HG03045 (cell line): ENCODE results near the gene PITX2.
"Not testable (repeated sequence)": the region's sequence is repeated elsewhere in the genome, so short reads cannot be mapped to it uniquely, and the experiment has no call there.

Experiments used
- ATAC-seq: cut with Tn5 transposase; IDR thresholded peaks from one replicate; pipeline ENCODE4 v1.9.1; 2021; ENCODE audit warnings: mild to moderate bottlenecking, moderate library complexity; ENCODE audit not compliant: unreplicated experiment

Gene PITX2

GRCh38 chr4:110613745-110614144 lies 9.1 kb downstream of the PITX2 start:
- no peak for ATAC-seq

DNA sequence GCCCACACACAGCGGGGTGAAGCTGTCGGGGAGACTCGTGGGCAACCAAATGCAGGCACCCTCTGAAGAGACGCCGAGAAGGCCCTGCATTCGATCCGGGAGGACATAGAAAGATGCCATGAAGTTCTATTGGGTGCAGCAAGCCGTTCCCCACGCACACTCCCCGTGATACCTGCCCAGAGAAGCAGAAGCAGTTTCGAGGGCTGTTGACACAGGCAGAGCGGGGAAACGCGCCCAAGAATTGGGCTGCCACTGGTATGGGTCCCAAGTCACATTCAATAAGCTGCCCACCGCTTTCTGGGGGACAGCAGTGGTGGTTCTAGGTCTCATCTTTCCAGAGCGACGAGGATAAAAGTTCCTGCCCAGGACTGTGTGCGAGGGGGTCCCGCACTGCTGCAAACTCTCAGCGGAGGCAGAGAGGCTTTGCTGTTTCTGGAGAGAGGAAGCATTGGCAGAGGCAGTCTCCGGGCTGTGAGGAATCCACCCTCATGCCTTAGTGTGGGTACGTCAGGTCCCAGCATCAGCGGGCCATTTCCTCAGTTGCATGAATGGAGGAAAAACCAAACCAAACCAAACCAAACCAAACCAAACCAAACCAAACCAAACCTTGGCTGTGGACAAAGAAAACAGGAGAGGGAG lies 10.1 kb downstream of the PITX2 start:
- no peak for ATAC-seq

GRCh38 chr4:110611968-110612447 lies 10.9 kb downstream of the PITX2 start:
- ATAC-seq, result no peak

DNA sequence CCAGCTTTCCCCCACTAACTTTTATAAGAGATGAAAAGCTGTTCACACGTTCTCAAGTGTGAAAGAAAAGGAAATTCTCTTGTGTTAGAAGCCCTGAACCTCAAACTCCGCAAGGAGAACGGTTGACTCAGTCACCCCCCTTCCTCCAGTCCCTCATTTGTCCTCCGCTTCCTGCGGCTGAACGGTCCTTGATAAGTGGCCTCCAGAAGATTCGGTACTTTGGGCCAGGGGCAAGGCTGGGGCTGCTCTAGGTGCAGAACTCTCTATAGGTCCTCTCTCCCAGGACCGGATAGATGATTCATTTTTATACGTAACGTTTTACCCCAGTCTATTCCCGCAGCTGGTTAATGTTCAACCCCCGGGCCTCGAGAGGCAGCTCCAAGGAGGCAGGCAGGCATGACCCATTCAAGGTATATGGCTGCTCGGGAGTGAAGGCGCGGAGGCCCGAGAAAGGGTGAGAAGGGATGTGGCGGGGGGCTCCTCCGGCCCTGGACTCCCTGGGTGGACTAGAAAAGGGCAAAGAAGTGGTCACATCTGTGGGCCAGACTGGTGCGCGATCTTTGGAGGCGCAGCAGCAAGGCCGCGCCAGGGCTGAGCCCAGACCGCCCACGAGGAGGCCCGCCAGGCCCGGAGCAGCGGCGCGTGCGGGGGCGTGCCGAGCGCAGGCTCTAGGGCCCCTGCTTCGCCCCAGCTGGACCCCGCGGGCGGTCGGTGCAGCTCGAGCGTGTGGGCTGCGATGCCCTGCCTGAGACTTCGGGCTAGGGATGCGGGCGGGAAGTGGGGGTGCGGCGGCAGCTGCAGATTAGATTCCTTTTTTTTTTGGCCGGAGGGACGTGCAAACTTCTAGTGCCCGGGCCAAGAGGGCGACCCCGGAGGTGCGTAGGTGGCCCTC lies 11.7 kb downstream of the PITX2 start:
- ATAC-seq, result peak; percentile 60

DNA sequence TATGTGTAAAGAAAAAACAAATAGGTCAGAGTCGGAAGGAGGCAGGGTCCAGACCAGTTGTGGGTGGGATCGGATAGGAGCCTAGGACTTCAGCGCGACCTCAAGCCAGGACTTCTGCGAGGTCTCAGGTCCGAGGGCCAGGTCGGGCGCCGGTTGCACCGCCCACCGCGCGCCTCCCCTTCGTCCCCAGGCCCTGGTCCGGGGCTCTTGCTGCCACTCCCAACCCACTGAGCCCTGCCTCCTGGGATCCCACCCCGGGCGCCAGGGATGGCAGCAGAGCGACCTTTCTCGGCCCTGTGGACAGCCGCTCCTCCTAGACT lies 12.3 kb downstream of the PITX2 start:
- ATAC-seq, result no peak

GRCh38 chr4:110609044-110609750 lies 13.7 kb downstream of the PITX2 start:
- ATAC-seq, result no peak

- ATAC-seq, result no peak
These were observed 17.8 kb downstream of the PITX2 start for GRCh38 chr4:110605077-110605476.

DNA sequence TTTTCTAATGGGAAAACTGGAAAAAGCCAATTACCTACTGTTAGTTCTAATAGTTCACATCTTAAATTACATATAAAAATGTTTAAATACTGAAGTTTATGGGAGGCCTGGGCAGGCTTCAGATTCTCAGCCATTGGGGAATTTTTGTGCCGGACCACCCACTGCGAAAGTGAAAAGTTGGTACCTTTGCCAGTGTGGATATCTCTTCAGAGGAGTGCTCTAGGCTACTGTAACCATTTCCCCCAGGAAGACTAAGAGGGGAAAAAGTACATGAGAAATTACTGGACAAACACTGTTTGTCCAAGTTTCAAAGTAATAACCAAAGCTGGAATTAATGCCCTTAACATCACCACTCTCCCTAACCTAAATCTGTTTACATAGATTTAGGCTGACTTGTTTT lies 20.8 kb downstream of the PITX2 start:
- ATAC-seq, result no peak

GRCh38 chr4:110597582-110597981 lies 25.3 kb downstream of the PITX2 start:
- ATAC-seq, result no peak

DNA sequence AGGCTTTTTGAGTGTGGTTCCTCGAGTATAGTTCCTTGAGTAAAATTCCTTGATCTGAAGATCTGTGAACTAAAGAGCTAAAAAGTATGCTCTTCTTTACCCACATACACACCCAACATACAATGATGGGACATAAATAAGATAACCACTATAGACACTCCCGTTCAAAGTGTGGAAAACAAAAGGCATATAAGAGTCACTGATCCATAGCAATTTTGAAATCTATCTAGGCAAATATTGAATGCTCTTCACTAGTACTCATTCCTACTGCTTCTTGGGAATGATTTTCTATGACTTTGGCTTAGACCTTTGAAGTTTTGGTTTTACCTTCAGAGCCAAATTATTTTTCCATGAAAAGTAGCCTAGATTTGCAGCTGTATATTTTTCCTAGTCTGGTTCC lies 26.4 kb downstream of the PITX2 start:
- no peak for ATAC-seq

DNA sequence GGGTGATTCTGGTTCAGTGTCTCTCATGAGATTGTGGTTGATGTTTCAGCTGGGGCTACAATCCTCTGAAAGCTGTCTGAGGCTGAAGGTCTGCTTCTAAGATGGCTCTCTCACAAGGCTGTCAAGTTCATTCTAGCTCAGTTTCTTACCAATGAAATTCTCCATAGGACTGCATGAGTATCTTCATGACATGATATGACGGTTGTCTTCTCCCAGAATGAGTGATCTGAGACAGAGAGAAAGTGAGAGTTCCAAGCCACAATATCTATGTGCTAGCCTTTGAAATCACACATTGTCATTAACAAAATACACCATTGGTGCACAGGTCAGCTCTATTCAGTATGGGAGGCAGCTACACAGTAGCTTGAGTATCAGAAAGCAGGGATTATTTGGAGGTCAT lies 27.3 kb downstream of the PITX2 start:
- ATAC-seq, result no peak

DNA sequence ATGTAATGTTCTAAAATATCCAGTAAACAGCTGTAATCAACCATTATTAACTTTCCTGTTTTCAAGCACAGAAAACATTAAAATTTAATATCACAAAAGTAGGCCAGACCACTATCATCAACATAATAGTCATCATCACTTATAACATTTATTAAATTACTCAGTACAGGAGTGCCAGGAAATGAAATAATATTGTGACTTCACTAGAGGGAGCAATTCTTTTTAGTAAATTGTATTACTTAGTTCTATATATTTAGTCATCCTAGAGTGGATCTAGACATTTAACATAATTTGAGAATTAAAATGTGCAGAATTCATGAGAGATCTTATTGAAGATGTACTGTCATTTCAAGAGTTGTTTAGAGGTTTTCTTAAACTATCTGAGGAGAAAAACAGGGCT lies 33.6 kb downstream of the PITX2 start:
- ATAC-seq, result no peak

GRCh38 chr4:110587666-110588285 lies 35.1 kb downstream of the PITX2 start:
- no peak for ATAC-seq

DNA sequence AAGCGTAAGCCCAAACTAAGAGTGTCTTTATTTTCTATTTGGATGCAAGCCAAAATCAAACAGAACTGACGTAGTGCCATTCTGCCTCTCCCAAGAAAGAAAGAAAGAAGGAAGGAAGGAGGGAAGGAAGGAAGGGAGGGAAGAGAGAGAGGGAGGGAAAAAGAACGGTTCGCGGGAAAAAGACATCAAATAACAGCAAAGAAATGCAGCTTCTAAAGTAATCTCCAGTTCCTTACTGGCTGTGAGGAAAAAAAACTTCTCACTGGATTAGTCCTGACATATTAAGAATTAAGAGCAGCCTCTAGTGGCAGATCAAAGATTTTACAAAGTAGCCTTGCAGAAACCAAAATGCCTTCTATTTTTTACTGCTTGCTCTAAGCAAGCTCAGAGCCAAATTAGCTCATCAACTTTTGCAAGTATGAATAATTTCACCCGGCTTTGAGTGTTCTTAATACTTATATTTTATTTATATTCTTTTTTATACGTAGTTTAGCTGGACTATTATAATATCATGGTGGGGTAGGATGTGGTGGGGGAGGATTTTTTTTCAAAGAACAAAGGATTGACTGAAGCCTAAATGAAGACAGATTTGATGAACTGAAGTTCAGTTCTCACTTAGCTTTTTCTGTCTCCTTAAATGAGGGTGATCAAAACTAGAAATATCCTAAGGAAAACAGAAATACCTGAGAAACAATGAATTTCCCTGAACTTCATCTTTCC lies 36.6 kb downstream of the PITX2 start:
- ATAC-seq, result no peak

DNA sequence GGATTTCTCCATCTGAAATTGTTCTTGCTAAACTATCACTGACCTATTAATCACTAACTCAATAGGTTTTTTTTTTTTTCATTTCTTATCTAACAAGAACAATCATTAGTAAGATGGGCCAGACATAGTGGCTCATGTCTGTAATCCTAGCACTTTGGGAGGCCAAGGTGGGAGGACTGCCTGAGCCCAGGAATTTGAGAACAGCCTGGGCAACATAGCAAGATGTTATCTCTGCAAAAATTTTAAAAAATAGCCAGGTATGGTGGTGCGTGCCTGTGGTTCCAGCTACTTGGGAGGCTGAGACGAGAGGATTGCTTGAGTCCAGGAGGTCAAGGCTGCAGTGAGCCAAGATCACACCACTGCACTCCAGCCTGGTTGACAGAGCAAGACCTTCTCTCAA lies 46.2 kb downstream of the PITX2 start:
- ATAC-seq, result not testable (repeated sequence)
